ENCODE results near the gene POLR3F.

DNA sequence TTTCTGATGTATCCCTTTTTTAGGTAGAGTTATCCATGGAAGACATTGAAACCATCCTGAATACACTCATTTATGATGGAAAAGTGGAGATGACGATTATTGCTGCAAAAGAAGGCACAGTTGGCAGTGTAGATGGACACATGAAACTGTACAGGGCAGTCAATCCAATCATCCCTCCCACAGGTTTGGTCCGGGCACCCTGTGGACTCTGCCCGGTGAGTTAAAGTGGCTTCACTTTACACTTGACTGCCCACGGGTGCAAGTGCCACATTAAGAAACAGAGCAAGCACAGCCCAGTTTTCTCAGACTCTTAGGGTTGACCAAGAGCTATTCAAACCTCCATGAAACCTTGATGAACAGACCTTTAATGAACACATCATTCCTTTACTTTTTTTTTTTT is 14.4 kb downstream of the POLR3F start:
- no peak for TF ChIP-seq YY1 (IDR thresholded peaks at IDR 0.05)
- TF ChIP-seq, protein P1, sequence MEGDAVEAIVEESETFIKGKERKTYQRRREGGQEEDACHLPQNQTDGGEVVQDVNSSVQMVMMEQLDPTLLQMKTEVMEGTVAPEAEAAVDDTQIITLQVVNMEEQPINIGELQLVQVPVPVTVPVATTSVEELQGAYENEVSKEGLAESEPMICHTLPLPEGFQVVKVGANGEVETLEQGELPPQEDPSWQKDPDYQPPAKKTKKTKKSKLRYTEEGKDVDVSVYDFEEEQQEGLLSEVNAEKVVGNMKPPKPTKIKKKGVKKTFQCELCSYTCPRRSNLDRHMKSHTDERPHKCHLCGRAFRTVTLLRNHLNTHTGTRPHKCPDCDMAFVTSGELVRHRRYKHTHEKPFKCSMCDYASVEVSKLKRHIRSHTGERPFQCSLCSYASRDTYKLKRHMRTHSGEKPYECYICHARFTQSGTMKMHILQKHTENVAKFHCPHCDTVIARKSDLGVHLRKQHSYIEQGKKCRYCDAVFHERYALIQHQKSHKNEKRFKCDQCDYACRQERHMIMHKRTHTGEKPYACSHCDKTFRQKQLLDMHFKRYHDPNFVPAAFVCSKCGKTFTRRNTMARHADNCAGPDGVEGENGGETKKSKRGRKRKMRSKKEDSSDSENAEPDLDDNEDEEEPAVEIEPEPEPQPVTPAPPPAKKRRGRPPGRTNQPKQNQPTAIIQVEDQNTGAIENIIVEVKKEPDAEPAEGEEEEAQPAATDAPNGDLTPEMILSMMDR (IDR thresholded peaks at IDR 0.05; ENCODE audit: low read depth, low read length, missing input control): no peak
- no peak for TF ChIP-seq JUND (IDR thresholded peaks at IDR 0.05)
- no peak for TF ChIP-seq TAF1 (conservative IDR thresholded peaks at IDR 0.05)
- no peak for TF ChIP-seq GABPA (IDR thresholded peaks at IDR 0.05 in 1 of 2, conservative IDR thresholded peaks at IDR 0.05 in 1 of 2)
- TF ChIP-seq EGR1 (IDR thresholded peaks at IDR 0.05; ENCODE audit: low read depth in 2 of 2): no peak
- TF ChIP-seq, protein P2, sequence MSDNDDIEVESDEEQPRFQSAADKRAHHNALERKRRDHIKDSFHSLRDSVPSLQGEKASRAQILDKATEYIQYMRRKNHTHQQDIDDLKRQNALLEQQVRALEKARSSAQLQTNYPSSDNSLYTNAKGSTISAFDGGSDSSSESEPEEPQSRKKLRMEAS (IDR thresholded peaks at IDR 0.05): no peak
- no peak for TF ChIP-seq FOXA1 (IDR thresholded peaks at IDR 0.05)
- no peak for TF ChIP-seq SP1 (IDR thresholded peaks at IDR 0.05)
- TF ChIP-seq RAD21 (IDR thresholded peaks at IDR 0.05): no peak

Measured in liver (tissue), 3 donors.